SH-SY5Y (cell line): Measurements from ENCODE around the gene ATL3.

Experiments used
- GATA2 ChIP-seq: IDR thresholded peaks from 2 replicates; pipeline ENCODE4 v1.6.1; 2011; ENCODE audit warnings: mild to moderate bottlenecking, low read depth, low read length
- GATA3 ChIP-seq: IDR thresholded peaks from 2 replicates; pipeline ENCODE4 v1.6.1; 2011; ENCODE audit warnings: low read depth, mild to moderate bottlenecking, low read length, moderate library complexity

Gene ATL3

GRCh38 chr11:63687845-63688244, 16.7 kb upstream of the ATL3 start:
- TF ChIP-seq GATA2 = no peak

GRCh38 chr11:63686926-63687325, 15.8 kb upstream of the ATL3 start:
- no peak for TF ChIP-seq GATA3
- TF ChIP-seq GATA2 = no peak

- no peak for TF ChIP-seq GATA3
- no peak for TF ChIP-seq GATA2
These were observed 12.2 kb upstream of the ATL3 start for GRCh38 chr11:63683133-63683991.

GRCh38 chr11:63682066-63683021, 11.2 kb upstream of the ATL3 start:
- TF ChIP-seq GATA2 = no peak
- no peak for TF ChIP-seq GATA3

GRCh38 chr11:63681321-63682065, 10.3 kb upstream of the ATL3 start, which contains the start of gene RTN3:
Gene RTN3 (plus strand): TSS chr11:63681500. CDS start chr11:63681637, 137 bp downstream.
- TF ChIP-seq GATA2 = peak; percentile 8; the same call in 1 of the 2 replicates
- no peak for TF ChIP-seq GATA3

- TF ChIP-seq GATA3 = no peak
- no peak for TF ChIP-seq GATA2
These were observed 9.7 kb upstream of the ATL3 start for GRCh38 chr11:63680834-63681320.

- TF ChIP-seq GATA2 (no peak), GATA3 (no peak)
These were observed 2.4 kb upstream of the ATL3 start for GRCh38 chr11:63673579-63673978.

- TF ChIP-seq GATA2 (no peak), GATA3 (no peak)
These were observed 1.9 kb upstream of the ATL3 start for GRCh38 chr11:63672936-63673539.

GRCh38 chr11:63672156-63672463, 934 bp upstream of the ATL3 start:
- TF ChIP-seq GATA3 (no peak), GATA2 (no peak)

GRCh38 chr11:63670433-63671321, 499 bp downstream of the ATL3 start:
- no peak for TF ChIP-seq GATA3
- no peak for TF ChIP-seq GATA2

GRCh38 chr11:63670096-63670432, 1.1 kb downstream of the ATL3 start:
- TF ChIP-seq GATA3 (no peak), GATA2 (no peak)

GRCh38 chr11:63667995-63668795, 3.0 kb downstream of the ATL3 start:
- no peak for TF ChIP-seq GATA3
- TF ChIP-seq GATA2 = no peak
